Measurements from ENCODE around the gene STXBP5.

Gene STXBP5

GRCh38 chr6:147178355-147178754, 25.9 kb upstream of the STXBP5 start:
- no peak overlapping the region for H2AFZ ChIP-seq (ENCODE audit: low read depth, low read length)
- no peak for TF ChIP-seq EZH2phosphoT487 (IDR thresholded peaks at IDR 0.05; ENCODE audit: low read depth)
- TF ChIP-seq CTCF (IDR thresholded peaks at IDR 0.05; ENCODE audit: low read depth, low read length): no peak
- no peaks in the 10 kb centered on the region for H3K36me3 ChIP-seq (replicated peaks; ENCODE audit: low read depth, low read length)
- H3K4me3 ChIP-seq (ENCODE audit: low read length): no peak overlapping the region
- H3K27me3 ChIP-seq (ENCODE audit: low read depth, low read length): no peaks in the 10 kb centered on the region
- no peaks in the 10 kb centered on the region for H3K79me2 ChIP-seq (ENCODE audit: low read length)
- no peak overlapping the region for H3K4me2 ChIP-seq (ENCODE audit: low read length)
- H3K27ac ChIP-seq (ENCODE audit: low read length): no peak overlapping the region
- no peak overlapping the region for H3K9ac ChIP-seq (ENCODE audit: low read length)
- no peaks in the 10 kb centered on the region for H3K9me3 ChIP-seq (ENCODE audit: insufficient read depth, low read length)
- H4K20me1 ChIP-seq (ENCODE audit: insufficient read depth, low read length): no peaks in the 10 kb centered on the region
- no peaks in the 10 kb centered on the region for H3K4me1 ChIP-seq (ENCODE audit: low read length)

- no peaks in the 10 kb centered on the region for H4K20me1 ChIP-seq (ENCODE audit: insufficient read depth, low read length)
- H3K36me3 ChIP-seq (replicated peaks; ENCODE audit: low read depth, low read length): no peaks in the 10 kb centered on the region
- H3K4me1 ChIP-seq (ENCODE audit: low read length): no peaks in the 10 kb centered on the region
- no peak overlapping the region for H3K4me2 ChIP-seq (ENCODE audit: low read length)
- no peaks in the 10 kb centered on the region for H3K9me3 ChIP-seq (ENCODE audit: insufficient read depth, low read length)
- no peak overlapping the region for H2AFZ ChIP-seq (ENCODE audit: low read depth, low read length)
- H3K79me2 ChIP-seq (ENCODE audit: low read length): no peaks in the 10 kb centered on the region
- no peak overlapping the region for H3K4me3 ChIP-seq (ENCODE audit: low read length)
- H3K9ac ChIP-seq (ENCODE audit: low read length): no peak overlapping the region
- H3K27ac ChIP-seq (ENCODE audit: low read length): no peak overlapping the region
- TF ChIP-seq EZH2phosphoT487 (IDR thresholded peaks at IDR 0.05; ENCODE audit: low read depth) (no peak), CTCF (IDR thresholded peaks at IDR 0.05; ENCODE audit: low read depth, low read length) (no peak)
- H3K27me3 ChIP-seq (ENCODE audit: low read depth, low read length): no peaks in the 10 kb centered on the region
Observed at GRCh38 chr6:147179809-147180208, 24.4 kb upstream of the STXBP5 start.

GRCh38 chr6:147180926-147181325, 23.3 kb upstream of the STXBP5 start:
- Histone ChIP-seq H3K4me3 (ENCODE audit: low read length) (no peak overlapping the region), H3K9ac (ENCODE audit: low read length) (no peak overlapping the region), H3K27me3 (ENCODE audit: low read depth, low read length) (no peaks in the 10 kb centered on the region), H3K79me2 (ENCODE audit: low read length) (no peaks in the 10 kb centered on the region), H2AFZ (ENCODE audit: low read depth, low read length) (no peak overlapping the region), H3K4me1 (ENCODE audit: low read length) (no peaks in the 10 kb centered on the region), H3K27ac (ENCODE audit: low read length) (no peak overlapping the region), H4K20me1 (ENCODE audit: insufficient read depth, low read length) (no peaks in the 10 kb centered on the region), H3K36me3 (replicated peaks; ENCODE audit: low read depth, low read length) (no peaks in the 10 kb centered on the region), H3K9me3 (ENCODE audit: insufficient read depth, low read length) (no peaks in the 10 kb centered on the region), H3K4me2 (ENCODE audit: low read length) (no peak overlapping the region)
- TF ChIP-seq EZH2phosphoT487 (IDR thresholded peaks at IDR 0.05; ENCODE audit: low read depth): no peak
- TF ChIP-seq CTCF (IDR thresholded peaks at IDR 0.05; ENCODE audit: low read depth, low read length): no peak

GRCh38 chr6:147184379-147184778, 19.8 kb upstream of the STXBP5 start:
- Histone ChIP-seq H3K79me2 (ENCODE audit: low read length) (no peaks in the 10 kb centered on the region), H3K36me3 (replicated peaks; ENCODE audit: low read depth, low read length) (no peaks in the 10 kb centered on the region), H3K4me3 (ENCODE audit: low read length) (no peak overlapping the region), H3K27me3 (ENCODE audit: low read depth, low read length) (no peaks in the 10 kb centered on the region), H3K4me2 (ENCODE audit: low read length) (no peak overlapping the region), H3K4me1 (ENCODE audit: low read length) (no peaks in the 10 kb centered on the region), H4K20me1 (ENCODE audit: insufficient read depth, low read length) (no peaks in the 10 kb centered on the region), H3K9me3 (ENCODE audit: insufficient read depth, low read length) (no peaks in the 10 kb centered on the region), H3K27ac (ENCODE audit: low read length) (no peak overlapping the region), H2AFZ (ENCODE audit: low read depth, low read length) (no peak overlapping the region), H3K9ac (ENCODE audit: low read length) (no peak overlapping the region)
- TF ChIP-seq EZH2phosphoT487 (IDR thresholded peaks at IDR 0.05; ENCODE audit: low read depth) (no peak), CTCF (IDR thresholded peaks at IDR 0.05; ENCODE audit: low read depth, low read length) (no peak)
